GM21423 (cell line): ENCODE measurements around the gene ZNF705A.
"Not testable (repeated sequence)": the region's sequence is repeated elsewhere in the genome, so short reads cannot be mapped to it uniquely, and the experiment has no call there.

Experiments used
- ATAC-seq: cut with Tn5 transposase; IDR thresholded peaks from one replicate; pipeline ENCODE4 v1.9.1; 2021; ENCODE audit warnings: mild to moderate bottlenecking, moderate library complexity; ENCODE audit not compliant: unreplicated experiment

The ZNF705A gene

GRCh38 chr12:8183346-8183745, 26.5 kb downstream of the ZNF705A start:
- ATAC-seq: not testable (repeated sequence)

DNA sequence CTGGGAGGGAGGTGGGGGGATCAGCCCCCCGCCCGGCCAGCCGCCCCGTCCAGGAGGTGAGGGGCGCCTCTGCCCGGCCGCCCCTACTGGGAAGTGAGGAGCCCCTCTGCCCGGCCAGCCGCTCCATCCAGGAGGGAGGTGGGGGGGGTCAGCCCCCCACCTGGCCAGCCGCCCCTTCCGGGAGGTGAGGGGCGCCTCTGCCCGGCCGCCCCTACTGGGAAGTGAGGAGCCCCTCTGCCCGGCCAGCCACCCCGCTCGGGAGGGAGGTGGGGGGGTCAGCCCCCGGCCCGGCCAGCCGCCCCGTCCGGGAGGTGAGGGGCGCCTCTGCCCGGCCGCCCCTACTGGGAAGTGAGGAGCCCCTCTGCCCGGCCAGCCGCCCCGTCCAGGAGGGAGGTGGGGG, 27.4 kb downstream of the ZNF705A start:
- not testable (repeated sequence) for ATAC-seq

- ATAC-seq: not testable (repeated sequence)
Observed at GRCh38 chr12:8188088-8188487, 31.3 kb downstream of the ZNF705A start.

GRCh38 chr12:8197685-8198308, 41.0 kb downstream of the ZNF705A start:
- not testable (repeated sequence) for ATAC-seq

- not testable (repeated sequence) for ATAC-seq
Observed at GRCh38 chr12:8218711-8219382, 62.0 kb downstream of the ZNF705A start.

- not testable (repeated sequence) for ATAC-seq
Observed at GRCh38 chr12:8221375-8221774, 64.6 kb downstream of the ZNF705A start.

GRCh38 chr12:8221844-8222243, 65.0 kb downstream of the ZNF705A start:
- ATAC-seq: not testable (repeated sequence)

DNA sequence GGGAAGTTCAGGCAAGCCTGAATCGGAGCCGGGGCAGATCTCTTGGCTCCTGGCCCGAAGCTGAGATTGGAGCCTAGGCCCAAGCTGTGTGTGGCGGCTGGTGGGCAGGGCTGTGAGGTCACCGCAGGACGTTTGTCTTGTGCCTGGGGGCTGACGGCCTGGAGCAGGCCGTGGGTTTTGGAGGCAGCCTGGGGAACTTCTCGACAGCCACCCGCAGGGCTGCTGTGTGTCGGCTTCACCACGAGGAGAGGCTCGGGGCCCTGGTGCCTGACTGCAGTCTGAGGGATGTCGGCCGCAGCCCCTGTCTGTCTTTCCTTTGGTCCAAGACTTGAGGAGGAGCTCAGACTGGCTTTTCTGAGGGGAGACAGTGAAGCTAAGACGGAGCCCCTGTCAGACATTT, 65.5 kb downstream of the ZNF705A start:
- ATAC-seq: not testable (repeated sequence)

GRCh38 chr12:8223646-8224045, 66.8 kb downstream of the ZNF705A start:
- ATAC-seq: not testable (repeated sequence)

GRCh38 chr12:8224782-8225181, 68.0 kb downstream of the ZNF705A start:
- not testable (repeated sequence) for ATAC-seq

DNA sequence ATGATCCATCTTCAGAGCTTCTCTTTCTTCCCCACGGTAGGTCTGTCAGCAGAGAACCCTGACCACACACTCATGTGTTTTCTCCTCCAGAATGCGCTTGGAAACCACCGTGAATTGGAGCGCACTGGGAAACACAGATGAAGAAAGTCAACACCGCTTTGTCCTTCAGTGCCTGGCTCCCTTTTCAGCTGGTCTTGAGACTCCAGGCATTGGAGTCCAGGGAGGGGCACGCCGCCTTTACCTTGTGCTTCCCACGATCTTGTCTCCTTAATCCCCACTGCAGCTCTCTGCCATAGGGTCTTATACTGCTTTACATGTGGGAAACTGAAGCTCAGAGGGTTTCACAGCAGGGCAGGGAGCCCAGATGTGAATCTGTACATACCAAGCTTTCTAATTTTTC, 69.5 kb downstream of the ZNF705A start:
- ATAC-seq: no peak

GRCh38 chr12:8226992-8227731, 70.3 kb downstream of the ZNF705A start, which contains the start of gene FAM90A1:
TSS of gene FAM90A1 (minus strand) at chr12:8227618. CDS start at chr12:8224832, 2,786 bp downstream.
- ATAC-seq: not testable (repeated sequence)

DNA sequence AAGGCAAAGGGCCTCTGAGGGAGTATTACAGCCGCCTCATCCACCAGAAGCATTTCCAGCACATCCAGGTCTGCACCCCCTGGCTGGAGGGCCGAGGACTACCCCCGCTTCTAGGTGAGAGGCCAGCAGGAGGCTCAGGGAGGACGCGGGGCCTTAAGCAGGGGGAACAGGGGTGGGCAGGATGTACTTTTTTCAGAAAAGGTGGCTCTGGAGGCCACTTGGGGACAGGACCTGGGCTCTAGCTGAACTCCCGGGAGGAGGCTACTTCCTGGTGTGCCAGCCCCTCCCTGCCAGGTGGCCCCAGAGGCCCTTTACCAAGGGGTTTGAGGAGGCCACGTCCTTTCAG, 70.9 kb downstream of the ZNF705A start:
- not testable (repeated sequence) for ATAC-seq

GRCh38 chr12:8228607-8229006, 71.8 kb downstream of the ZNF705A start:
- ATAC-seq: not testable (repeated sequence)

DNA sequence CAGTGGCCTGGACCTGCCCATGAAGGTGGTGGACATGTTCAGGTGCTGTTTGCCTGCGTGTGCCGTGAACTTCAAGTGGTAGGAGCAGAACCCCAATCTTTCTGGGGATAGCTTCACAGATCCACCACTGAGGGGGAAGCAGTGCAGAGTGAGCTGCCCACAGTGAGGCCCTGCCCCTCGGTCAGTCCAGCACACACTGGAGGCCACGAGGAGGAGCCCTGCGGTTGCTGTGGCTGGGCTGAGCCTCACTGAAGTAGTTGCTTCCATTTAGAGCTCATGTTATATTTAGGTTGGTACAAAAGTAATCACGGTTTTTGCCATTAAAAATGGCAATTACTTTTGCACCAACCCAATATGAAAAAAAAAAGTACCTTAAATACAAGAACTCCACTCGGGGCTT, 72.7 kb downstream of the ZNF705A start:
- not testable (repeated sequence) for ATAC-seq
